NCI-H82 treated with DMSO at 0.1 percent for 48 hours (cell line): ENCODE results near the gene ISG20L2.

Experiments
- DNase-seq: peaks from one replicate; lab custom pipeline; 2025; ENCODE audit not compliant: unreplicated experiment; lab: John Stamatoyannopoulos, UW

The ISG20L2 gene

GRCh38 chr1:156708218-156708661, 20.3 kb downstream of the ISG20L2 start:
- DNase-seq: no peak

GRCh38 chr1:156707417-156708217, 20.9 kb downstream of the ISG20L2 start:
- peak; percentile 69 for DNase-seq

- DNase-seq: peak; percentile 76
Measured at GRCh38 chr1:156706657-156707416, 21.7 kb downstream of the ISG20L2 start.

GRCh38 chr1:156705918-156706656, 22.5 kb downstream of the ISG20L2 start:
- peak; percentile 89 for DNase-seq

- DNase-seq: peak; percentile 88
Measured at GRCh38 chr1:156705321-156705917, 23.1 kb downstream of the ISG20L2 start, which contains the start of gene CRABP2. TSS of gene CRABP2 (minus strand) at chr1:156705583. CDS start at chr1:156705446, 137 bp downstream.

- no peak for DNase-seq
Measured at GRCh38 chr1:156704930-156705320, 23.6 kb downstream of the ISG20L2 start.

- no peak for DNase-seq
Measured at GRCh38 chr1:156704166-156704711, 24.3 kb downstream of the ISG20L2 start.

- DNase-seq: peak; percentile 80
Measured at GRCh38 chr1:156703741-156704140, 24.8 kb downstream of the ISG20L2 start.

- no peak for DNase-seq
Measured at GRCh38 chr1:156703336-156703735, 25.2 kb downstream of the ISG20L2 start.

GRCh38 chr1:156700736-156701531, 27.6 kb downstream of the ISG20L2 start:
- no peak for DNase-seq

GRCh38 chr1:156698995-156699394, 29.6 kb downstream of the ISG20L2 start:
- no peak for DNase-seq

- peak; percentile 30 for DNase-seq
Measured at GRCh38 chr1:156697481-156697880, 31.1 kb downstream of the ISG20L2 start.

- DNase-seq: no peak
Measured at GRCh38 chr1:156696755-156697154, 31.8 kb downstream of the ISG20L2 start.

GRCh38 chr1:156694690-156694962, 33.9 kb downstream of the ISG20L2 start:
- no peak for DNase-seq

GRCh38 chr1:156693848-156694689, 34.5 kb downstream of the ISG20L2 start:
- DNase-seq: no peak

GRCh38 chr1:156692925-156693847, 35.4 kb downstream of the ISG20L2 start:
- peak; percentile 33 for DNase-seq

GRCh38 chr1:156692441-156692924, 36.1 kb downstream of the ISG20L2 start:
- no peak for DNase-seq
